Stimulated activated CD4-positive, alpha-beta T cell treated with anti-CD3 and anti-CD28 coated beads, TNF-alpha, amount 100 ng/mL, for 24 hours (primary cell): ENCODE results near the gene APPL1.
"Not testable (repeated sequence)": the region's sequence is repeated elsewhere in the genome, so short reads cannot be mapped to it uniquely, and the experiment has no call there.

Source experiments
- DNase-seq, 3 experiments: peaks; one replicate each; pipeline ENCODE4 v3.0.0-alpha.2; 2020; ENCODE audit warnings: low read depth in 3 of 3

The APPL1 gene

DNA sequence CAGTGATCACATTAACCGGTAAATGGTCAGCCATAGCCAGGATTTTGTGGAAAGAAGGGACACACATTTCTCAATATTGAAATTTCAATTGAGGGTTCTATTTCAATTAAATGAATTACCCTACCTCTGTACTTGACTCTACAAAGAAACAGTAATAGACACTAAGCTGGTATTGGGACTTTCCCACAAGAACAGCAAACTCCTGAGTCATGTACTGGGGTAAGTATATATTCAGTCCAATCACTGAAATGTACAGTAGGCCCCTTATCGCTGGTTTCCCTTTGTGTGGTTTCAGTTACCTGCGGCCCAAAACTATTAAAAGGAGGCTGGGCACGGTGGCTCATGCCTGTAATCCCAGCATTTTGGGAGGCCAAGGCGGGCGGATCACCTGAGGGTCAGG, 47.3 kb downstream of the APPL1 start:
- no peak for DNase-seq

DNA sequence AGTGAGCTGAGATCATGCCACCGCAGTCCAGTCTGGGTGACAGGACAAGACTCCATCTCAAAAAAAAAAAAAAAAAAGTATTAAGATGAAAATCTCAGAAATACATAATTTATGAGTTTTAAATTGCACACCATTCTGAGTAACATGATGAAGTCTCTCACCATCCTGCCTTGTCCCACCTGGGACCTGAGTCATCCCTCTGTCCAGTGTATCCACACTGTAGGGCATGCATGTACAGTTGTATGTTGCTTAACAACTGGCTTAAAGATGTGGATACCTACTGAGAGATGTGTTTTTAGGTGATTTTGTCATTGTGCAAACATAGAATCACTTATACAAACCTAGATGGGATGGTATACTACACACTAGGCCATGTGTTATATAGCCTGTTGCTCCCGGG, 47.9 kb downstream of the APPL1 start:
- no peak for DNase-seq

DNA sequence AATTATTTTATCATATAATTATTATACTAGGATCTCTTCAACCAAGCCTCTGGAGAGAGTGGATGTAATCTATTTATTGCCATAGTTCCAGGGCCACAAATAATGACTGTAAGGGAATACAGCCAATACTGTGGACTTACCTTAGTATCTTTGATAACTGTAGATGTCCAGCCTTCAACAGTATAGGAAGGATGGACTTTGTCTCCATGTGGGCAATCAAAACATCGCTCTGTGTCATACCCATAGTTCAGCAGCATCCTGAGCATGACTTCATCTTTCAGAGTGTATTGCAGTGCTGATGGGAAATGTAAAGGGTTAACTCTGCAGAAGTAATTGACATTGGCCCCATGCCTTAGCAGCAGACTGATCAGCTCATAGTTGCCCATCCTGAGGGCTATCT, 50.7 kb downstream of the APPL1 start:
- no peak for DNase-seq

DNA sequence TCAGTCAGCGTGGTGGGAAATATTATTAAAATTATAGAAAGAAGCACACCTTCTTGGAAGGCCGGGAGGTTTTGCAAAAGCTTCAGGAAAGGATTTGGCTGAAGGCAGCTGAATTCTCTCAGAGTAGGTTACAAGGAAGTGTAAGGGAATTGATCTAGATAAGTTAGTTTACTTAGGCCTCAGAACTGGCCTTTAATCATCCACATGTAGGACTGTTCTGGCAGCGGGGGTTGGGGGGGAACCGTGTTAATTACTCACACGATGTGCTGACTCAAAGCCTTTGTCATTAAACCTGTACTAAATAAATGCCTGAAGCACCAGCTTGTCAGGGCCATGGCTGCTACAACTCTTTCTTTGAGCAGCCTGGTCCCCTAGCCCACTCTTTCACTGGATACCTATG, 52.2 kb downstream of the APPL1 start:
- DNase-seq, result no peak

DNA sequence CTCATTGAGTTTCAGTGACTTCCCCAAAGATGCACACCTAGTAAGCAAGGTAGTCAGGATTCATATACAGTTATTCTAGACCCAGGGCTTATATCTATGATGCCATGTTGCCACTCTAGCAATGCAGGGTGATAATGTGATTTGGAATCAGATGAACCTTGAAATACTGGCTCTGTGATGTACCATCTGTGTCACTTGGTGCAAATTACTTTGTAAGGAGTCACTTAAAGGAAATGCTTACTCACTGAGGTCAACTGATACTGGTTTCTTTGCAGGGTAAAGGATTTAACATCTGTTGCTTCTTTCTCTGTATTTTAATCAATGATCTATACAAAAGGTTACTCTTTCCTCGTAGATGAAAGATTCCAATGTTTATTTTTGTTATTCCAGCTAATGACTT, 54.2 kb downstream of the APPL1 start:
- DNase-seq, result no peak

DNA sequence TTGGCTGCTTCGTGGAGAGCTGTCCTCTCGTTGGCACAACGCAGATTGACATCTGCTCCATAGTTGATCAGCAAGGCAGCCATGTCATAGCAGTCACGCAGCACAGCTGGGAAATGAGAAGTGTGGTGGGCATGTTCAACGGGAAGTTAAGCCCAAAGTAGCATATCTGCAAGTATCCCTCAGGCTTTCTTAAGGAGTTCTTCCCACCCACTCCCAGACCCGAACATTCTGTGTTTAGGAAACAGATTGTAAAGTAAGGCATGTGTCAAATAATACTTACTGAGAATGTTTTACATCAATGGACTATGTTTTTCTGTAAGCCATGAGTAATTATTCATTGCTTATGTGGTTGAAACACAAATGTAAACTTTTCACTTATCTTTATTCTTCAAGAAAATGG, 55.8 kb downstream of the APPL1 start:
- DNase-seq, result no peak

DNA sequence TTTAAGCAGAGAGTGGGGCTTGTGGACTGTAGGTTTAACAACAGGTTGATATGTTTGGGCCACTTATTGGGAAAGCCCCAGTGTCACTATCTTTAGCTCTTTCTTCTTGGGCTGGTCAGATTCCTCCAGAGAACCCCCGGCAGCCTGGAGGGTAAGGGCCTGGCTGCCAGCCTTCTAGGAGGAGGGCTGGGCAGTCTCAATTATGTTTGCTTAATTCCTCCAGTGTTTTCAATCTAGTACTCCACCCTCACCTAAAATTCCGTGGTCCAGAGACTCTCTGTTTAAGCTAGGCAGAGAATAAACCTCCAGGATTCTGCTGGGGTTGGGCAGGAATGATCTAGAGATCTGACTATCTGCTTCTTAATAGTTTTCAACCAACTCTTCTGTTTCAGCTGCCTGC, 59.7 kb downstream of the APPL1 start:
- DNase-seq, result no peak

DNA sequence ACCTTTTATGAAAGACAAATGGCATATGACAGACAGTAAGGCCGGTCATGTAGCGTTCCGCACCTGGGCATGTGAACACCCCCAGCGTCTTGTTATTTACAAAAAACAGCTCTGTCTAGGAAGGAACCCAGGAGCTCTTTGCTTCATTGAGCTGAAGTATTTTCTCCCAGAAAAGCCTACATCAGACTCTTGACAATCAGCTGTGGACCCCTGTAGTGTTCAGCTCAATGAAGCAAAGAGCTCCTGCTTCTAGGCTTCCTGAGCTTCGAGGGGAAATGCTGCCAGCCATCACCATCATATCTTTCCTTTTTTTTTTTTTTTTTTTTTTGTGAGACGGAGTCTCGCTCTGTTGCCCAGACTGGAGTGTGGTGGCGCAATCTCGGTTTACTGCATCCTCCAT, 60.9 kb downstream of the APPL1 start:
- no peak for DNase-seq

DNA sequence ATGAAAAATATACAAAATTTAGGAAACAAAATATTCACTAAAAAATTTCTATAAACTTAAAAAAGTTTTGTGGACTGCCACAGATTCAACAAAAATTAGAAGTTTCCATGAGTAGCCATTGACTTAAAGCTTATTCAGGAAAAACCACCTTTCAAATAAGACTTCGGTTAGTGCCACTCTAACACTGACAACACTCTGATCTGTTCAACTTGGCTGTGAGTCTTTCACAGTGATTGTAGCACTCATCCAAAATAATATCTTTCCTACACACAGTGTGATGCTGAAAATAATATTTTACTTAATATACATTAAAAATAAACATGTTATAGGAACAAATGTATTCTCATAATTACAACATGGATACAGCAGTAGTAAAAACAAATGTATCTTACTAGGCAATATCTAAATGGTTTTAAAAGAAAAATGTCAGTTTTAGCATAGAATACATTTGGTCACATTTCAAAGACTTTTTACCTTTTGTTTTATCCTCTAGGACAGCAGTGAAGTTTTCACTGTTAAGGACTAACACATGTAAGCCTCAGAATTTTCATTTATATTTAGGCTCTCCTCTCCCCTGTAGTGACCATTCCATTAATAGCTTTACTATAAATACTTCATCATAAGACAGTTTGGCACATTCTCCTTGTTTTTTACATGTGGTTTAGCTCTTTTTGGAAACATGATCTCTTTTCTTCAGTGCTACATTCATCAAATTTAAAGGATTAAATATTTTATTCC, 64.8 kb downstream of the APPL1 start, which contains the start of gene ASB14:
ASB14 (minus strand) TSS at position 527 of the 738 bp plus-strand sequence. CDS start 652 bp downstream, outside the sequence.
- DNase-seq, result no peak

DNA sequence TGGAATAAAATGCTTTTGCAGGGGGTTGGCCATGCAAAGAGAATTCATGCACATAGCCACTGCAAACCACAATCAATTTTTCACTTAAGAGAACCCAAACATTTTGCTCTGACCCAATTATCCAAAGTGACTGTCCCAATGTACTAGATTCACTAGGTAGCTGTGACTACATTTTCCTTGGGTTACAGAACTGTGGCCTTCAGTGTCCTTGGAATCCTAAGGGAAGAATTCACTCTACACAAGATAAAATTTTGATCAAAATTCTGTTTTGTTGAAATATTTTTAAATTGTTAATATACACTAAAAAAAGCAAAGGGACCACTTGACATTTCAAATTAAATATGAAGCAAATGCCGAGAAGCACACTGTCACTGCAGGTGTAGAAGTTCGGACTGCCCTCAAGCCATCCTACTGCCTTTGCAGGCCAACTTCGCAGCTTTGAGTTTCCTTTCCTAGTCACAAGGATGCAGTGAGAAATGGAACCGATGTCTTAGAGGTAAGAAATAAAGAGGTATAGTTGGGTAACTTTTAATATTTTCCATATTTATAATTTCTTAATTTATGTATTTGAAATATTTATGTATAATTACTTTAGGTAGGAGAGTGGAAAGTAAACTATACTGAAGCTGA, 65.5 kb downstream of the APPL1 start:
- DNase-seq, result no peak

DNA sequence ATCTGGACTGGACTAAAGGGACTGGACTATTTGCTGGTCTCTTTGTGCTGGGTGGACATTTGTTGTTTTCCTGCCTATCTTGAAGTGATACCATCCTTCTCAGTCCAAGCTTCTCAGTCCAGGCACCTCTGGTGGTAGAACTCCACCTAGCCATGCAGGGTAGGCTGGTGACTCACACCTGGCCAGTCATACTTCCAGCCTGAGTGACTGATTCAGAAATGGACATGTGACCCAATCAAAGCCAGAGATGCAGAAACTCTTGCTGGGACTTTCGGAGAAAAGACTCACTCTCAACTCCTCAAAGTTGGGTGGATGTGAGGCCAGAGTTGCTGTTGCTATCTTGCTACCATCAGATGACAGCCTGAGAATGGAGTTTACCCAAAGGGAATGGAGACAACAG, 70.5 kb downstream of the APPL1 start:
- DNase-seq, result no peak

DNA sequence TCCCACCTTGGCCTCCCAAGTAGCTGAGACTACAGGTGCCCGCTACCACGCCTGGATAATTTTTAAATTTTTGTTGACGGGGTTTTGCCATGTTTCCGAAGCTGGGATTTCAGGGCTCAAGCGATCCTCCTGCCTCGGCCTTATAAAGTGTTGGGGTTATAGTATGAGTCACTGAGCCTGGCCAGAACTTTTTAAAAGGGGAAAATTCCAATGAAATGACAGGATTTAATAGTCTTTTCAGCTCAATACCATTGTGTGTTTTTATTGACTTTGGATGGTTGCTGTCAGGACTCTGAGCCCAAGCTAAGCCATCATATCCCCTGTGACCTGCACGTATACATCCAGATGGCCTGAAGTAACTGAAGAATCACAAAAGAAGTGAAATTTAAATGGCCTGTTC, 76.0 kb downstream of the APPL1 start:
- not testable (repeated sequence) for DNase-seq

DNA sequence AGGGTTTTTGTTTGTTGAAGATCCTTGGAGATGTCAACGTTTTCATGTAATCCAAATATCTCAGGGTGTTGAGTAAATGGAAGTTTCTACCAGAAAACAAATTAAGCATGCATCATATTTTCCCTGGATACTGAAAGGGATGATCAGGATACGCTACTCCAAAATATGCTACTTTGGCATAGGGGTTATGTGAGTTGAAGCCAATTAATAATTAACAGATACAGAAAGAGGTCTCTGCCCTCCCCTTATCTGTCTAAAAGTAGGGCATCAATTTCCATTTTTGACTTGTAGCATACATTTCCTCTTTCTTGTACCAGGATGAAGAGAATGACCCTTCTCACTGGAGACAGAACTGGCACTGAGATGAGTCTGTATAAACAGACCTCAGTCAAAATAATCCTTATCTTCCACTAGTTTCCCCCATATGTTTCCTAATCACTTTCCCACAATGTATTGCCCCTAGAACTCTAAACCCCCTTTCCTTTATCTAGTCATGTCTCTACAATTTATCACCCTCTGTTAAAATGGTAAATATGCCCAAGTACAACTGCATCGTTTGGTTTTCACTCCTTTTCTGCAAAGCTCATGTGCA, 82.3 kb downstream of the APPL1 start:
- no peak for DNase-seq

DNA sequence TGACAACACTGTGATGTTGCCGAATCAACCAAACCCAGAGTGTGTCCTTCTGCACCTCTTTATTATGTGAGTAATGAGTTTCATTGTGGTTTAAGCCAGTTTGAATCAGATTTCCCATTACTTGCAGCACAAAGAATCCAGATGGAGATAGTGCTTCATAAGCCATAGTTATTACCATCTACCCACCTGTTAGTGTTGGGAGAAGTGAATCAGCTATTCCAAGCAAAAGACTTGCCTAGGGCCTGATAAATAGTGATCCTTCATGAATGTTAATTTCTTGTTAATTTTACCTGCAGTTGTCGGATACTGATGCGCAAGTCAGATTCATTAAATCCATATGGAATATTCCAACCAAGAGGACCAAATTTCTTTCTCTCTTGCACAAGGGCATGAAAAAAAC, 86.7 kb downstream of the APPL1 start:
- no peak for DNase-seq
